ENCODE data around the gene EZH1. TPM values are rescaled to one million over a fixed set of nuclear protein-coding genes. Genes with fewer than 3 reads are reported as not detected.

EZH1 gene
- total and polyA plus RNA-seq, 4 donors, result 22.4 to 72.4 (median 52.1) TPM

DNA sequence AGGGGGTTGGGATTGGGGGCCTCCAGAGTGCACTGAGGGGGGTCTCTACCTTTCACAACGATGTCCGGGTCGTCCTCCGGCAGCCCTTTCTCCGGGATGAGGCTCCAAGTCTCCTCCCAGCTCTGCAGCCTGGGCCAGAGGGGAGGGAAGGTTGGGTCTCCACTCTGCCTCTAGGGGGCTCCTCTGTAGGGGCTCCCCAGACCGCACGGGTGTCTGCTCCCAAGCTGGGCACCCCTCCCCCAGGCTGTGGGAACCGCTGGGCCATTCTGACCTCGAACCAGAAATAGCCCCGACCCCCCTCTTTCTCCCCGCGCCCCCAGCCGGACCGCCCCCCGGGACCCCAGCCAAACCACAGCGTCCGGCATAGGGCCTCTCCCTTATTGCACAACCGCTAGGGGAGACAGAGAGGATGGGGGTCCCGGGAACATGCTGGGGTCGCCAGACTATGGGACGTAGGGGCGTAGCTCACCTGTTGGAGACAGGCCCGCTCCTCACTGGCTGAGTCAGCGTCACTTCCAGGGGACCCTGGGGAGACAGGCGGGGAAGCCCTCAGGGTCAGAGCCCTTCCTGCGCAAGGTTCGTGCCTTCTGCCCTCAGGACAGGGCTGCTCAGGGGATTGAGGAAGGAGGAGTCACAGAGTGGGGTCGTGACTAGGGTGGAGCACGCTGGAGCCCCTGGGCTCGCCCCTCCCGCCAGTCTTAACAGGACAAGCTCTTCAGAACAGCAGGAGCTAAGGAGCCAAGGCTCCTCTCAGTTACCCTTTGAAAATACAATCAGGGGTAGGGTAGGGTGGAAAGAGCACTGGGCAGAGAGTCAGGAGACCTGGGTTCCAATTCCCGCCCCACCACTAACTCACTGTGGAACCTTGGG is 70.7 kb downstream of the EZH1 start:
- WGBS, 2 donors, result 6 to 7% methylated on average over 28 to 32 of the region's 32 CpGs
- H3K27me3 ChIP-seq (ENCODE audit: control insufficient read depth in 1 of 2, insufficient read depth in 2 of 2, low read length in 1 of 2), result no peaks in the 10 kb centered on the region
- ATAC-seq (ENCODE audit: low FRiP score), result peak; percentile 0
- H3K36me3 ChIP-seq (ENCODE audit: control insufficient read depth in 1 of 2, insufficient read depth in 2 of 2, low read length in 1 of 2), result peaks cover 0 to 3% of the 10 kb centered on the region in 2 donors
- H3K4me3 ChIP-seq (ENCODE audit: low read length in 2 of 2), result peak overlapping the region; percentile 60 to 70
- no peaks in the 10 kb centered on the region for H3K9me3 ChIP-seq (ENCODE audit: control insufficient read depth, low read length)
- no peaks in the 10 kb centered on the region for H3K4me1 ChIP-seq (ENCODE audit: control insufficient read depth in 1 of 2, insufficient read depth in 2 of 2, low read length in 2 of 2)
- intact Hi-C loops (cut with DNase I), result no loop called here
- DNase-seq, result peak; percentile 84 to 90
- H3K27ac ChIP-seq (ENCODE audit: low read depth in 1 of 2, low read length in 2 of 2), result peak overlapping the region; percentile 1 to 11

DNA sequence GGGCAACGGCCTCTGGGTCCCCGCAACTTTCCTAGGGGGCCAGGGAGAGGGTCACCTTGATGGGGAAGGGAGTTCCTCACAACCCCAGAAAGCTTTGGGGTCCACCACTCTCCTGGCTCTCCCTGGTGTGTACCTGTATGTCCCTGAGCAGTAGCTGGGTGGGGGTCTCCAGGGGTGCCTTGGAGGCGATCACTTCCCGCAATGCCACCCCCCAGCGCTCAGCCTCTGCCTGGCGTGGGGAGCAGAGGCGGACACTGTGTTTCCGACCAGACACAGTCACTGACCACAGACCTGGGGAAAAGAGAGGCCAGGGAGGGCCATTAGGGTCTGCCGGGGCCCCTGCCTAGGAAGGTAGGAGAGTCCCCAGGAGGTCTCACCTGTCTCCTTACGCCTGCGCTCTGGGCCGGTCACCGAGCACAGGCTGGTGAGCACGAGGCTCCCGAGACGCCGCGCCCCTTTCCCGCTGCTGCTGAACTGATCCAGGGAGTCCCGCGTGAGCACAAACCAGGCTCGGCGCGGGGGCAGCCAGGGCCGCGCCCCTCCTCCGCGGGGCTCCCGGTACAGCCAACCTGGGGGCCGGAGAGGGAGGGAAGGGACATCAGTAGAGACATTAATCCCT is 71.5 kb downstream of the EZH1 start:
- ATAC-seq (ENCODE audit: low FRiP score) (no peak), DNase-seq (peak in 1 of 2 donors; percentile 82)
- peak overlapping the region in 1 of 2 donors; percentile 17 for H3K27ac ChIP-seq (ENCODE audit: low read depth in 1 of 2, low read length in 2 of 2)
- H3K4me3 ChIP-seq (ENCODE audit: low read length in 2 of 2), result no peak overlapping the region
- intact Hi-C loops (cut with DNase I), result no loop called here
- no peaks in the 10 kb centered on the region for H3K27me3 ChIP-seq (ENCODE audit: control insufficient read depth in 1 of 2, insufficient read depth in 2 of 2, low read length in 1 of 2)
- no peaks in the 10 kb centered on the region for H3K9me3 ChIP-seq (ENCODE audit: control insufficient read depth, low read length)
- WGBS, 2 donors, result 36 to 44% methylated on average over 27 to 30 of the region's 30 CpGs
- peaks cover 0 to 3% of the 10 kb centered on the region in 2 donors for H3K36me3 ChIP-seq (ENCODE audit: control insufficient read depth in 1 of 2, insufficient read depth in 2 of 2, low read length in 1 of 2)
- no peaks in the 10 kb centered on the region for H3K4me1 ChIP-seq (ENCODE audit: control insufficient read depth in 1 of 2, insufficient read depth in 2 of 2, low read length in 2 of 2)

DNA sequence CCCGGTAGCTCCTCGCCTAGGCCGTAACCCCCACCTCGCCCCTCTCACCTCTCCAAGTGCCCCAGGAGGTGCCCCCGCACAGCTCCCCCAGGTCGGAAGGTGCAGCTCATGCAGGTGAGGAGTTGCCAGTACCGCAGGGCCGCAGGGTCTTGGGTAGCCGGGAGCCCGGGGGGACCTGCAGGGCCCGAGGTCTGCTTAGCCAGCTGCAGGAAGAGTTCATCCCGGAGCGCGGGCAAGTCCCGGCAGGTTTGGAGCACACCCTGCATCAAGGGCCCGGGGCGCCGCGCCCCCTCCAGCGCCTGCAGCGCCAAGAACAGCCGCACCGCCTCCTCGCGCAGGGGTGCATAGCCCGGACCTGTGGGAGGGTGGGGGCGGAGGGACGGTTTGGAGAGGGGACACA is 72.8 kb downstream of the EZH1 start:
- Histone ChIP-seq H3K27me3 (ENCODE audit: control insufficient read depth in 1 of 2, insufficient read depth in 2 of 2, low read length in 1 of 2) (no peaks in the 10 kb centered on the region), H3K27ac (ENCODE audit: low read depth in 1 of 2, low read length in 2 of 2) (no peak overlapping the region), H3K36me3 (ENCODE audit: control insufficient read depth in 1 of 2, insufficient read depth in 2 of 2, low read length in 1 of 2) (peaks cover 0 to 3% of the 10 kb centered on the region in 2 donors), H3K9me3 (ENCODE audit: control insufficient read depth, low read length) (no peaks in the 10 kb centered on the region), H3K4me1 (ENCODE audit: control insufficient read depth in 1 of 2, insufficient read depth in 2 of 2, low read length in 2 of 2) (peaks cover under 1 to 1% of the 10 kb centered on the region in 2 donors), H3K4me3 (ENCODE audit: low read length in 2 of 2) (no peak overlapping the region)
- ATAC-seq (ENCODE audit: low FRiP score) (no peak), DNase-seq (no peak)
- intact Hi-C loops (cut with DNase I), result no loop called here
- 76 to 78% methylated on average over 28 of the region's 28 CpGs for WGBS, 2 donors

DNA sequence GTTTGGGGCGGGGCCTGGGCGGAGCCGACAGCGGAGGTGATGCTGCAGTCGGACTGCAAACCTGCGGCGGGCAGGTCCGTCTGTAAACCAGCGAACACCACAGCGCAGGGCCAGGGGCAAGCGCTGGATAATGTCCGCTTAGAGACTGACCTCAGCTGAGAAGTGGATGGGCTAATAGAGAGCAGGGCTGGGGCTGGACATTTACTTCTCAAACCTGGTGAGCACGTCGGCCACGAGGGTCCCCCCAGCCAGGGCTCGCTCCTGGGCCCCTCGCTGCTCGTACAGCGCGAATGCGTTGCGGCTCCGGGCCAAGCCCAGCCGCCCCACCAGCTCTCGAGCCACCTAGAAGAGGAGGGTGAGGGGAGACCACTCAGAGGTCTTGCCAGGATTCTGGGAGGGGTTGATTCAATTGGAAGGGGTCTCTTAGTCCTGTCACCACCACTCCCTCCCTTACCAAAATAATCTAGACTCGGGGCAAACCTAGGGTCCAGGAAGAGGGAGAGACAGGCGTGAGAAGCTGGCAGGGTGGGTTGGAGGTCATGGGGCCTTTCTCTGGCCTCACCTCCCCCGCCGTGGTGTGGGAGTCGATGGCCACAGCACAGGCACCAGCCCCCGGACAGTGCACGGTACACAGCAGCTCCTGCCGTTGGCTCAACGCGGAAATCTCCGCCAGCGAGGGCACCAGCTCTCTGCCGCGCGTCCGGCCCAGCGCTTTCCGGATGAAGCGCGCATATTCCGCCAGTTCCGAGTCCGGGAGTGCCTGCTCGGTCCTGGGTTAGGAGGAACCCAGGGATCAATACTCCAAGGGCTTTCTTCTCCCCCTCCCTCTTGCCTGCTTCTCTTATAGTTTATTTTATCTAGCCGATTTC is 73.8 kb downstream of the EZH1 start:
- intact Hi-C loops (cut with DNase I), result no loop called here
- ATAC-seq (ENCODE audit: low FRiP score) (no peak), DNase-seq (no peak)
- peaks cover 2 to 3% of the 10 kb centered on the region in 2 donors for H3K4me1 ChIP-seq (ENCODE audit: control insufficient read depth in 1 of 2, insufficient read depth in 2 of 2, low read length in 2 of 2)
- H3K36me3 ChIP-seq (ENCODE audit: control insufficient read depth in 1 of 2, insufficient read depth in 2 of 2, low read length in 1 of 2), result peaks cover 0 to 3% of the 10 kb centered on the region in 2 donors
- H3K27me3 ChIP-seq (ENCODE audit: control insufficient read depth in 1 of 2, insufficient read depth in 2 of 2, low read length in 1 of 2), result no peaks in the 10 kb centered on the region
- no peaks in the 10 kb centered on the region for H3K9me3 ChIP-seq (ENCODE audit: control insufficient read depth, low read length)
- no peak overlapping the region for H3K27ac ChIP-seq (ENCODE audit: low read depth in 1 of 2, low read length in 2 of 2)
- H3K4me3 ChIP-seq (ENCODE audit: low read length in 2 of 2), result no peak overlapping the region
- 81 to 82% methylated on average over 46 to 50 of the region's 50 CpGs for WGBS, 2 donors

DNA sequence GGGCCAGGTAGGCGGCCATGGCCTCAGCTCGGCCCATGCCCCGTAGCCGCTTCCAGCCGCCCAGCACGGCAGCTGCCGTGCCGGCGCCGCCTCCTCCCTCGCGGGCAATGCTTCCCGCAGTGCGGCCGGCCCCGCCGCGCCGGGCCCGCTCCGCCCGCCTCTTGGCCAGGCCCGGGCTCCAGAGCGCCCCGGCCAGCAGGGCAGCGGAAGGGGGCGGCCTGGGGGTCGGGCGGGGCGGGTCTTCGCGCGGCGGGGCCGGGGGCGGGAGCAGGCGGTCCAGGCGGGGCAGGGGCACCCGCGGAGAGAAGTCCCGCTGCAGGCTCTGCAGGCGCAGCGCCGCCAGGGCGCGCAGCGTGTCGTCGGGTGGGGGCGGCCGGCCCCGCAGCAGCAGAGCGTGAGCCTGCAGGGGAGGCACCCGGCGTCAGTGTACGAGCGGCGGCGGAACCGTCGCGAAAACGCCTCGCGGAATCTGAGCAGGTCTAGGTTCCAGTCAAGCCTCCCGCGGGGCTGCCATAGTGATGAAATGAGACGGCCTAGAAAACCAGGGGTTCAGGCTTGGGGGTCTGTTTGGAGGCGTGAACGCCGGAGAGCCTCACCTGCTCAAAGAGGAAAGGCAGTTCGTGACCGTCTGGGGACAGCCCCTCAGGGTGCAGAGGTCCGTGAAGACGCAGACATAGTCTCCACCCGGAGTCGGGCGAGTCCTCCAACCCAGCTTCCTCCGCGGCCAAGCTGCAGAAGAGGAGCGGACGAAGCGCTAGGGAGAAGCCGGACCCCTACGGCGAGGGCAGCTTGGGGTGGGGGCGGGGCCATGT is 74.7 kb downstream of the EZH1 start:
- 67 to 75% methylated on average over 60 to 87 of the region's 87 CpGs for WGBS, 2 donors
- peaks cover 0 to 3% of the 10 kb centered on the region in 2 donors for H3K36me3 ChIP-seq (ENCODE audit: control insufficient read depth in 1 of 2, insufficient read depth in 2 of 2, low read length in 1 of 2)
- no peaks in the 10 kb centered on the region for H3K9me3 ChIP-seq (ENCODE audit: control insufficient read depth, low read length)
- intact Hi-C loops (cut with DNase I), result no loop called here
- H3K27me3 ChIP-seq (ENCODE audit: control insufficient read depth in 1 of 2, insufficient read depth in 2 of 2, low read length in 1 of 2), result no peaks in the 10 kb centered on the region
- H3K27ac ChIP-seq (ENCODE audit: low read depth in 1 of 2, low read length in 2 of 2), result no peak overlapping the region
- no peak overlapping the region for H3K4me3 ChIP-seq (ENCODE audit: low read length in 2 of 2)
- peaks cover 2 to 3% of the 10 kb centered on the region in 2 donors for H3K4me1 ChIP-seq (ENCODE audit: control insufficient read depth in 1 of 2, insufficient read depth in 2 of 2, low read length in 2 of 2)
- ATAC-seq (ENCODE audit: low FRiP score) (no peak), DNase-seq (no peak)

DNA sequence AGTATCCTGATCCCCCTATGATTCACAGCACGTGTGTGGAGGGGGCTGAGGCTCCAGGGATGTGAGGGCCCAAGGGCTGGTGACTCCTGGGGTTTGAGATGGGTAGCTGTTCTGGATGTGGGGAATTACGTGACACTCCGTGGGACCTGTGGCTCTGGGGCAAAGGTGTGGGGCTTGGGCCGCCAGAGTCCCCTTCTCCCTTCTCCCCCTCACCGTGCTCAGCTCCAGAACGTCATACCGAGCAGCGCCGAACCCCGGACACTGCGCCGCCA is 75.2 kb downstream of the EZH1 start:
- H3K27ac ChIP-seq (ENCODE audit: low read depth in 1 of 2, low read length in 2 of 2), result no peak overlapping the region
- H3K4me1 ChIP-seq (ENCODE audit: control insufficient read depth in 1 of 2, insufficient read depth in 2 of 2, low read length in 2 of 2), result peaks cover 2 to 3% of the 10 kb centered on the region in 2 donors
- no peaks in the 10 kb centered on the region for H3K27me3 ChIP-seq (ENCODE audit: control insufficient read depth in 1 of 2, insufficient read depth in 2 of 2, low read length in 1 of 2)
- H3K4me3 ChIP-seq (ENCODE audit: low read length in 2 of 2), result no peak overlapping the region
- 72 to 73% methylated on average over 12 of the region's 12 CpGs for WGBS, 2 donors
- intact Hi-C loops (cut with DNase I), result no loop called here
- H3K36me3 ChIP-seq (ENCODE audit: control insufficient read depth in 1 of 2, insufficient read depth in 2 of 2, low read length in 1 of 2), result peaks cover 0 to 3% of the 10 kb centered on the region in 2 donors
- no peak for DNase-seq
- no peak for ATAC-seq (ENCODE audit: low FRiP score)
- H3K9me3 ChIP-seq (ENCODE audit: control insufficient read depth, low read length), result no peaks in the 10 kb centered on the region

DNA sequence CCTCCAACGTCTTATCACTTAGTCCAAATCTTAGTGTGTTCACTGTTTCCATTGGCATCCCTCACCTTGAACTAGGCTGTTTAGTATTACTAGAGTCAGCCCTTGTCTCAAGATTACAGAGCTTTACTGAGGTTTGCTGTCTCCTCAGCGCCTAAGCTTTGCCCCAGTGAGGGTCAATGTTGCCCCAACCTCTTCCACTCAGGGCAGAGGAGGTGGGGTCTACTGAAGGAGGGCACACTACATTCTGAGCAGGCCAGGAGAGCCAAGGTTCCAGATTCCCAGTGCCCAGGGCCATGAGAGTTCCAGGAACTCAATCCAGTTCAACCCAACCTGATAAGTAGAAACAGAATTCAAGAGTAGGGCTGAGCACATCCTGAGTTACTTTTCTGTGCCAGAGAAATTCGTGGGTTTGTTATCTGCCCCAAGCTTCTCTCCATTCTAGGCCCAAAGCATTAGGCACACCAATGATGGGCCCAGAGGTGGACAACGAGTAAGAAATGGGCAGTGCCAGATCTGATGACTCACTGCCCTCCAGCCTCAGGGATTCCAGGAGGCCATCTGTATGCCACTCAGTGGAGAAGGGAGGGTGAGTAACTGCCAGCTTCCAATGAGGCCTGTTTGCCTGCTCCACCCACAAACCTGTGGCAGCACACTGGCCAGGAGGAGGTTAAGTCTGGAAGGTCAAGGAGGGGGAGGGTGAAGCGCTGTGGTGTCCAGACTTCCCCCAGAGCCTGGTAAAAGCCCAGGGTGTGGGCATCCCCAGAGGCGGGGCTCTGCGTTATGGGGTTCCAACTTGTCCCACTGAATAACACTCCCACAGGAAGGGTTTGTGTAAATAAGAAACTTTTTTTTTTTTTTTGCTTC is 77.5 kb downstream of the EZH1 start:
- H3K9me3 ChIP-seq (ENCODE audit: control insufficient read depth, low read length), result no peaks in the 10 kb centered on the region
- ATAC-seq (ENCODE audit: low FRiP score), result peak; percentile 66
- H3K4me1 ChIP-seq (ENCODE audit: control insufficient read depth in 1 of 2, insufficient read depth in 2 of 2, low read length in 2 of 2), result peaks cover 2 to 3% of the 10 kb centered on the region in 2 donors
- peaks cover 0 to 3% of the 10 kb centered on the region in 2 donors for H3K36me3 ChIP-seq (ENCODE audit: control insufficient read depth in 1 of 2, insufficient read depth in 2 of 2, low read length in 1 of 2)
- intact Hi-C loops (cut with DNase I), result no loop called here
- peak in 1 of 2 donors; percentile 71 for DNase-seq
- H3K27ac ChIP-seq (ENCODE audit: low read depth in 1 of 2, low read length in 2 of 2), result peak overlapping the region; percentile 29 to 87
- H3K27me3 ChIP-seq (ENCODE audit: control insufficient read depth in 1 of 2, insufficient read depth in 2 of 2, low read length in 1 of 2), result no peaks in the 10 kb centered on the region
- 17 to 18% methylated on average over 7 of the region's 7 CpGs for WGBS, 2 donors
- no peak overlapping the region for H3K4me3 ChIP-seq (ENCODE audit: low read length in 2 of 2)
